ENCODE results near the gene ATG2B. TPM values are rescaled to one million over a fixed set of nuclear protein-coding genes. Genes with fewer than 3 reads are reported as not detected.

The ATG2B gene
- polyA plus RNA-seq, 1 experiment: 22.1 TPM

GRCh38 chr14:96277890-96278289 is 85.3 kb downstream of the ATG2B start:
- CTCF ChIA-PET: interaction anchor here (1.8 to 13.1 kb wide), 3 partner anchors 175 to 279 kb away, joined by 5 to 218 read pairs (median 10); no protein-coding TSS in a partner anchor
- DNase-seq (ENCODE audit: low read depth, low spot score): no peak
- TF ChIP-seq, protein P1, sequence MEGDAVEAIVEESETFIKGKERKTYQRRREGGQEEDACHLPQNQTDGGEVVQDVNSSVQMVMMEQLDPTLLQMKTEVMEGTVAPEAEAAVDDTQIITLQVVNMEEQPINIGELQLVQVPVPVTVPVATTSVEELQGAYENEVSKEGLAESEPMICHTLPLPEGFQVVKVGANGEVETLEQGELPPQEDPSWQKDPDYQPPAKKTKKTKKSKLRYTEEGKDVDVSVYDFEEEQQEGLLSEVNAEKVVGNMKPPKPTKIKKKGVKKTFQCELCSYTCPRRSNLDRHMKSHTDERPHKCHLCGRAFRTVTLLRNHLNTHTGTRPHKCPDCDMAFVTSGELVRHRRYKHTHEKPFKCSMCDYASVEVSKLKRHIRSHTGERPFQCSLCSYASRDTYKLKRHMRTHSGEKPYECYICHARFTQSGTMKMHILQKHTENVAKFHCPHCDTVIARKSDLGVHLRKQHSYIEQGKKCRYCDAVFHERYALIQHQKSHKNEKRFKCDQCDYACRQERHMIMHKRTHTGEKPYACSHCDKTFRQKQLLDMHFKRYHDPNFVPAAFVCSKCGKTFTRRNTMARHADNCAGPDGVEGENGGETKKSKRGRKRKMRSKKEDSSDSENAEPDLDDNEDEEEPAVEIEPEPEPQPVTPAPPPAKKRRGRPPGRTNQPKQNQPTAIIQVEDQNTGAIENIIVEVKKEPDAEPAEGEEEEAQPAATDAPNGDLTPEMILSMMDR (IDR thresholded peaks at IDR 0.05; ENCODE audit: low read depth, low read length): no peak
- POLR2A ChIA-PET: no interaction called here
- H3K4me3 ChIP-seq (ENCODE audit: low read depth, low read length): no peak overlapping the region
- no peak overlapping the region for H3K27ac ChIP-seq (ENCODE audit: low read depth, low read length)
- H3K9me3 ChIP-seq (ENCODE audit: control insufficient read depth, insufficient read depth, low read length): peaks cover 10% of the 10 kb centered on the region
- no peaks in the 10 kb centered on the region for H3K27me3 ChIP-seq (ENCODE audit: control insufficient read depth, insufficient read depth, low read length)

GRCh38 chr14:96275177-96276112 is 87.7 kb downstream of the ATG2B start:
- peak; percentile 83 for DNase-seq (ENCODE audit: low read depth, low spot score)

GRCh38 chr14:96274543-96274942 is 88.6 kb downstream of the ATG2B start:
- H3K27me3 ChIP-seq (ENCODE audit: control insufficient read depth, insufficient read depth, low read length): no peaks in the 10 kb centered on the region
- TF ChIP-seq, protein P1 (IDR thresholded peaks at IDR 0.05; ENCODE audit: low read depth, low read length): no peak
- POLR2A ChIA-PET: interaction anchor here (0.5 to 2.4 kb wide), 6 partner anchors 14 to 70 kb away, joined by 3 to 12 read pairs (median 6); partner anchors contain the start of genes BDKRB1 and BDKRB2
- H3K27ac ChIP-seq (ENCODE audit: low read depth, low read length): peak overlapping the region; percentile 97
- peak; percentile 91 for DNase-seq (ENCODE audit: low read depth, low spot score)
- peaks cover 21% of the 10 kb centered on the region for H3K9me3 ChIP-seq (ENCODE audit: control insufficient read depth, insufficient read depth, low read length)
- no peak overlapping the region for H3K4me3 ChIP-seq (ENCODE audit: low read depth, low read length)
- CTCF ChIA-PET: interaction anchor here (0.6 to 13.1 kb wide), 22 partner anchors 11 to 279 kb away, joined by 3 to 218 read pairs (median 5); partner anchors contain the start of genes BDKRB1 and BDKRB2

More at GRCh38 chr14:96275177-96276112, 87.7 kb downstream of the ATG2B start:
- POLR2A ChIA-PET: interaction anchor here (1.0 to 2.4 kb wide), 6 partner anchors 15 to 71 kb away, joined by 3 to 12 read pairs (median 6); partner anchors contain the start of genes BDKRB1 and BDKRB2
- Histone ChIP-seq H3K27ac (ENCODE audit: low read depth, low read length) (peak overlapping the region; percentile 97), H3K27me3 (ENCODE audit: control insufficient read depth, insufficient read depth, low read length) (no peaks in the 10 kb centered on the region), H3K9me3 (ENCODE audit: control insufficient read depth, insufficient read depth, low read length) (peaks cover 21% of the 10 kb centered on the region), H3K4me3 (ENCODE audit: low read depth, low read length) (no peak overlapping the region)
- CTCF ChIA-PET: interaction anchor here (0.6 to 13.1 kb wide), 40 partner anchors 10 to 285 kb away, joined by 3 to 218 read pairs (median 4); partner anchors contain the start of genes BDKRB1 and BDKRB2
- TF ChIP-seq, protein P1 (IDR thresholded peaks at IDR 0.05; ENCODE audit: low read depth, low read length): peak; percentile 98

DNA sequence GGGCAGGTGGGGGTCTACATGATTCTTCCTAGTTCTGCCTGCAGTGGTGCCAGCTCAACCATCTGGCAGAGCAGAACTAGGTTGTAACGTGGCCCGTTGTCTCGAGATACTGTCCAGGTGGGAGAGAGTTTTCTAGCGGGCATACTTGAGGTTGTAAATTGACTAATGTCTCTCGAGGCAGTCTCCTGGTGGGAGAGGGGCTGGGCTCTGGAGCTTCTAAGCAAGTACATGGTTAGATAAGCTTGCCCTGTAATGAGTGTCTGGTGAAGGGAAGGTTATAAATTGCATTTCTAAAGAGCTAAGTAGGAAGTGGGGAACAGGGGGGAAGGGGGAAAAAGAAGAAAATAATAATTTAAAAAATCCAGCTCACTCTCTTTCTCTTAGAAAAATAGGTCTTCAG is 89.0 kb downstream of the ATG2B start:
- no peaks in the 10 kb centered on the region for H3K27me3 ChIP-seq (ENCODE audit: control insufficient read depth, insufficient read depth, low read length)
- TF ChIP-seq, protein P1 (IDR thresholded peaks at IDR 0.05; ENCODE audit: low read depth, low read length): no peak
- DNase-seq (ENCODE audit: low read depth, low spot score): no peak
- no peak overlapping the region for H3K4me3 ChIP-seq (ENCODE audit: low read depth, low read length)
- POLR2A ChIA-PET: interaction anchor here (0.5 to 2.4 kb wide), 5 partner anchors 14 to 28 kb away, joined by 3 to 12 read pairs (median 8); partner anchors contain the start of gene BDKRB1
- H3K27ac ChIP-seq (ENCODE audit: low read depth, low read length): peak overlapping the region; percentile 84
- peaks cover 21% of the 10 kb centered on the region; the same call in 1 of the 2 replicates for H3K9me3 ChIP-seq (ENCODE audit: control insufficient read depth, insufficient read depth, low read length)
- CTCF ChIA-PET: interaction anchor here (0.7 to 13.1 kb wide), 11 partner anchors 16 to 276 kb away, joined by 3 to 218 read pairs (median 10); partner anchors contain the start of gene BDKRB2

Data from AG04450 (cell line).